ENCODE data around the gene ACRV1. TPM values are rescaled to one million over a fixed set of nuclear protein-coding genes. Genes with fewer than 3 reads are reported as not detected.

ACRV1 gene
- total and polyA plus RNA-seq, 2 experiments from 2014 or later: 0.65 TPM; not detected in 1

DNA sequence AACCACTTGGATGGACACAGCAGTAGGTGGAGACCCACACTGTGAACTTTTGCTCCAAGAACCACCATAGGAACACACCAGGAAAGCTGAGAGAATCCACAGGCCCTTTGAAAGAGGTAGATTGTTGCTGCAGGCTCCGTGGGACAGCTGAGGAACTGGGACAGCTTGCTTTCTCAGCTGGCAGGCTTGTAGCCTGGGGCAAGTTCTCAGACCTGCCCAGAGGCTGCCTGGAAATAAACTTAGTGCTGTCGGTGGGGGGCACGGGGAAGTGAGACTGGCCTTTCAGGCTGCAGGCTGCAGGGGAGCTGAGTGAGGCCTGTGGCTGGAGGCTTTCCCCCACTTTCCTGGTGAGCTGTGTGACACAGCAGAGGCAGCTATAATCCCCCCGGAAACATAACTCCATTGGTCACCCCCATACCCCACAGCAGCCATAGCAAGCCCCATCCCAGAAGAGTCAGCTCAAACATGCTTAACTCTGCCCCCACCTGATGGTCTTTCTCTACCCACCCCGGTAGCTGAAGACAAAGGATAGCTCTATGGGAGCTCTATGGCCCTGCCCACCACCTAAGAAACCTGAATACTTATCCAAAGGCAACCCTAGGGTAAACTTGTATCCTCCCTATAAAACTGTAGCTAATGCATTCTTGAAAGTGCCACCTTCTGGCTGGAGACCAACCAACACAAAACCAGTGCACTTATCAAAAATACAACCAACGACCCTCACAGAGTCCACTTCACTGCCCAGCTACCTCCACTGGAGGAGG lies 21.4 kb upstream of the ACRV1 start (continued):
- TF ChIP-seq ZNF462 (CRISPR knock-in tag; IDR thresholded peaks at IDR 0.05) (no peak), JUNB (IDR thresholded peaks at IDR 0.05; ENCODE audit: unreplicated experiment) (no peak), POLR2AphosphoS5 (IDR thresholded peaks at IDR 0.05; ENCODE audit: low read depth) (no peak), EZH2 (IDR thresholded peaks at IDR 0.05; ENCODE audit: low read depth, unreplicated experiment) (no peak), ZNF114 (CRISPR knock-in tag; IDR thresholded peaks at IDR 0.05) (no peak), ETS1 (IDR thresholded peaks at IDR 0.05) (no peak), NANOG (IDR thresholded peaks at IDR 0.05; ENCODE audit: borderline replicate concordance) (no peak), STAT1 (IDR thresholded peaks at IDR 0.05; ENCODE audit: unreplicated experiment) (no peak), EZH2phosphoT487 (IDR thresholded peaks at IDR 0.05; ENCODE audit: unreplicated experiment) (no peak), CREB1 (CRISPR knock-in tag; IDR thresholded peaks at IDR 0.05; ENCODE audit: low read depth) (no peak)
- TF ChIP-seq, protein P1, sequence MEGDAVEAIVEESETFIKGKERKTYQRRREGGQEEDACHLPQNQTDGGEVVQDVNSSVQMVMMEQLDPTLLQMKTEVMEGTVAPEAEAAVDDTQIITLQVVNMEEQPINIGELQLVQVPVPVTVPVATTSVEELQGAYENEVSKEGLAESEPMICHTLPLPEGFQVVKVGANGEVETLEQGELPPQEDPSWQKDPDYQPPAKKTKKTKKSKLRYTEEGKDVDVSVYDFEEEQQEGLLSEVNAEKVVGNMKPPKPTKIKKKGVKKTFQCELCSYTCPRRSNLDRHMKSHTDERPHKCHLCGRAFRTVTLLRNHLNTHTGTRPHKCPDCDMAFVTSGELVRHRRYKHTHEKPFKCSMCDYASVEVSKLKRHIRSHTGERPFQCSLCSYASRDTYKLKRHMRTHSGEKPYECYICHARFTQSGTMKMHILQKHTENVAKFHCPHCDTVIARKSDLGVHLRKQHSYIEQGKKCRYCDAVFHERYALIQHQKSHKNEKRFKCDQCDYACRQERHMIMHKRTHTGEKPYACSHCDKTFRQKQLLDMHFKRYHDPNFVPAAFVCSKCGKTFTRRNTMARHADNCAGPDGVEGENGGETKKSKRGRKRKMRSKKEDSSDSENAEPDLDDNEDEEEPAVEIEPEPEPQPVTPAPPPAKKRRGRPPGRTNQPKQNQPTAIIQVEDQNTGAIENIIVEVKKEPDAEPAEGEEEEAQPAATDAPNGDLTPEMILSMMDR (conservative IDR thresholded peaks at IDR 0.05; ENCODE audit: low read depth in 2 of 2): no peak
